Ishikawa (cell line): ENCODE measurements around the gene ADGRB2.

Experiments
- CEBPB ChIP-seq: IDR thresholded peaks from 2 replicates; pipeline ENCODE4 v1.6.1; 2012
- CREB1 ChIP-seq: IDR thresholded peaks from 2 replicates; pipeline ENCODE4 v1.6.1; 2012; ENCODE audit warnings: low read depth
- EGR1 ChIP-seq: IDR thresholded peaks from 2 replicates; pipeline ENCODE4 v1.6.1; 2012
- EP300 ChIP-seq: IDR thresholded peaks from 2 replicates; pipeline ENCODE4 v1.6.1; 2012; ENCODE audit warnings: borderline replicate concordance
- FOXM1 ChIP-seq: IDR thresholded peaks from 2 replicates; pipeline ENCODE4 v1.6.1; 2012; ENCODE audit warnings: low read depth, borderline replicate concordance
- NFIC ChIP-seq: IDR thresholded peaks from 2 replicates; pipeline ENCODE4 v1.6.1; 2012
- RAD21 ChIP-seq: IDR thresholded peaks from 2 replicates; pipeline ENCODE4 v1.6.1; 2012; ENCODE audit warnings: low read depth
- TAF1 ChIP-seq: IDR thresholded peaks from 2 replicates; pipeline ENCODE4 v1.6.1; 2012; ENCODE audit warnings: low read depth, mild to moderate bottlenecking
- TCF12 ChIP-seq: IDR thresholded peaks from 2 replicates; pipeline ENCODE4 v1.6.1; 2012; ENCODE audit warnings: low read depth
- TEAD4 ChIP-seq: IDR thresholded peaks from 2 replicates; pipeline ENCODE4 v1.6.1; 2012
- YY1 ChIP-seq: IDR thresholded peaks from 2 replicates; pipeline ENCODE4 v1.6.1; 2012; ENCODE audit warnings: low read depth
- ZBTB7A ChIP-seq: IDR thresholded peaks from 2 replicates; pipeline ENCODE4 v1.6.1; 2012; ENCODE audit warnings: low read depth
- TF ChIP-seq, protein P1 (sequence below): IDR thresholded peaks from 2 replicates; pipeline ENCODE4 v1.6.1; 2012
- TF ChIP-seq, protein P2 (sequence below): IDR thresholded peaks from 2 replicates; pipeline ENCODE4 v1.6.1; 2012
- TF ChIP-seq, protein P3 (sequence below): IDR thresholded peaks from 2 replicates; pipeline ENCODE4 v1.6.1; 2012; ENCODE audit warnings: low read depth, mild to moderate bottlenecking

Gene ADGRB2

DNA sequence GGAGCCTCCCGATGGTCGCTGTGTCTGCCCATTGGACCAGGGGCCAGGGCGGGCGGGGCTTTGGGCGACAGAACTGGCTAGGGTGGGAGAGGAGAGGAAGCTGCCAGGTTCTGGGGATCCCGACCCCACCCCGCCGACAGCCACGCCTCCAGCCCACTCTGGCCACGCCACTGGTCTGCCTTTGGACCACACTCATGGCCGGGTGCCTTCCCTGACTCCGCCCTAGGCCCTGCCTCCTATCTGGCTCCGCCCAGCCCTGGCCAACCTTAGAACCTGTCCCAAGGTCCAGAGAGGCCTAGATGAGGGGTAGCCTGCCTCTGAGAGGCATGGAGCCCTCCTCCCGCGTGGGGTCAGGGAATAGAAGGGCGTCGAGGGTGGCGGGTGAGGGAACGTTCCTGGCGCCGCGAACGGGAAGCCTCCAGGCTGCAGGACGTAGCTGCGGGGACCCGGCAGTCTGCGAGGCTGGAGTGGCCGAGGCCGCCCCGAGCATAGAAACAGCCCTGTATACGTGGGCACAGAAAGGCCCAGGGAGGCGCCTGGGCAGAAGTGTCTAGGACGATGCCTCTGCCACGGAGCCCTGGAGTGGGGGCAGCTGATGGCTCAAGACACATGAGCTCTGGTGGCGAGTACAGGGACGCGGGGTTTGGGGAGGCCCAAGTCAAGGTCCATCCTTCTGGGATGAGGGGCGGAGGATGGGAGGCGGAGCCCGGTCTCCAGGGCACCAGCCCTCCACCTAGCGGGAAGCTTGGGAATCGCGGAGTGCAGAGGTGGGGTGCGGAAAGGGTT, 48.9 kb downstream of the ADGRB2 start:
- TF ChIP-seq RAD21, result peak; percentile 59; the same call in 1 of the 2 replicates
- peak; percentile 11; the same call in 1 of the 2 replicates for TF ChIP-seq ZBTB7A
- TF ChIP-seq, protein P1, sequence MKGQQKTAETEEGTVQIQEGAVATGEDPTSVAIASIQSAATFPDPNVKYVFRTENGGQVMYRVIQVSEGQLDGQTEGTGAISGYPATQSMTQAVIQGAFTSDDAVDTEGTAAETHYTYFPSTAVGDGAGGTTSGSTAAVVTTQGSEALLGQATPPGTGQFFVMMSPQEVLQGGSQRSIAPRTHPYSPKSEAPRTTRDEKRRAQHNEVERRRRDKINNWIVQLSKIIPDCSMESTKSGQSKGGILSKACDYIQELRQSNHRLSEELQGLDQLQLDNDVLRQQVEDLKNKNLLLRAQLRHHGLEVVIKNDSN, result no peak

DNA sequence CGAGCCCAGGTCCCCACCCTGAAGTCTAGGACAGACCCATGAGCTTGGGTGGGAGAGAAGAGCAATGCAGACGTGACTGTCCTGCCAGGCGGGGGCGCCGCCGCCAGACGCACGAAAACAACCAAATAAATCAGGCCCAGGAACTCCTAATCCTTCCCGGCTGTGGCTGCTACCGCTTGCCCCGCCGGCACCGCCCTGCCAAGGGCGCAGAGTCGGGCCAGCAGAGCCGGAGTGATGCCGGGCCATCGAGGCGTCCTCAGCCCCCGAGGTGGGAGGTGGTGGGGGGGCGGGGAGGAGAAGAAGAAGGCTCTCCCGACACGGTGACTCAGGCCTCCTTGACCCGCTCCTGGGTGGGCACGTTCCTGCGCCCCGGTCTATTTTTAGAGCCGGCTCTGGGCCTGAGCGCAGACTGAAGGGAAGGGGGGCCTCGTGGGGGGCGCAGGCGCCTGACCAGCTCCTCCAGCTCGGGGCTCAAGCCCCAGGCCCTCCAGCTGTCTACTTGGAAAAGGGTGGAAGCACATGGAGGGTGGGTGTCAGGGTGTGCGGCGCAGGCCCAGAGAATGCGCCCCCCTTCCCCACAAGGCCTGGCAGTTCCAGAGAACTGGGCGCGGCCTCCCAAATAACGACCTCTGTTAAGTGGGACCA, 49.6 kb downstream of the ADGRB2 start:
- TF ChIP-seq RAD21 (peak; percentile 11; the same call in 1 of the 2 replicates), TCF12 (no peak), EP300 (no peak)
- TF ChIP-seq, protein P2, sequence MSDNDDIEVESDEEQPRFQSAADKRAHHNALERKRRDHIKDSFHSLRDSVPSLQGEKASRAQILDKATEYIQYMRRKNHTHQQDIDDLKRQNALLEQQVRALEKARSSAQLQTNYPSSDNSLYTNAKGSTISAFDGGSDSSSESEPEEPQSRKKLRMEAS, result no peak

DNA sequence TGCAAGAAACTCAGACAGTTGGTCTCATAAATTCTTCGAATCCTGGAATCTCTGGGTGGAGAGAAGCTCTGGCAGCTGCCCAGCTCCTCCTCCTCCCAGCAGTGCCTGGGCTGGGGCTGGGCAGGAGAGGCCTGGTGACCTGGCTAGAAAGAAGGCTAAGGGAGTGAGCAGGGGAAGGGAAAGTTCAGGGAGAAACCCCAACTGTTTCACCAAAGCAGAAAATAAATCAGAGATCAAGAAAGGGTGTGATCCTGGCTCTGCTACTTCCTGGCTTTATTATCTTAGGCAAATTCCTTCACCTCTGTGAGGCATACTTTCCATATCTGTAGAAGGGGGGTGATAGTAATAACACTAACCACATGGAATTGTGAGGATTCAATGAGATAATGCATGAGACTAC, 51.5 kb downstream of the ADGRB2 start:
- TF ChIP-seq NFIC (peak; percentile 60), ZBTB7A (no peak)

DNA sequence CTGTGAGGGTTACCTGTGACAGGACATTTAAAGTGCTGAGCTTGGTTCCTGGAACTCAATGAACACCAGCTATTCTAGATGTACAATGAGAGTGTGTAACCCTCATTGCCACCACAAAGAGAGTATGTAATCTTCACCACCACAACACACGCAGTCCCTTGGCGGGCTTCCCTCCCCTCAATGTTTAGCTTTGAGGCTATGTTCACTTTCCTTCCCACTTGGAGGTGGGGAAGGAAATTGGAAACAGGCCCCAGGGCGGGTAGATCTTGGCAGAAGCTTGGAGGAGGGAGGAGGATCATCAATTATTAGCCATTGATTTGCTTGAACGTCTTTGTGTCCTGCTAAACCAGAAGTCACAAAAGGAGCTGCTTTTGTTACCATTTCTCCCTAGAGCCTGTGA, 52.1 kb downstream of the ADGRB2 start:
- no peak for TF ChIP-seq NFIC
- no peak for TF ChIP-seq YY1
- TF ChIP-seq, protein P2, result no peak
- no peak for TF ChIP-seq EP300
- no peak for TF ChIP-seq TCF12
- TF ChIP-seq, protein P3, sequence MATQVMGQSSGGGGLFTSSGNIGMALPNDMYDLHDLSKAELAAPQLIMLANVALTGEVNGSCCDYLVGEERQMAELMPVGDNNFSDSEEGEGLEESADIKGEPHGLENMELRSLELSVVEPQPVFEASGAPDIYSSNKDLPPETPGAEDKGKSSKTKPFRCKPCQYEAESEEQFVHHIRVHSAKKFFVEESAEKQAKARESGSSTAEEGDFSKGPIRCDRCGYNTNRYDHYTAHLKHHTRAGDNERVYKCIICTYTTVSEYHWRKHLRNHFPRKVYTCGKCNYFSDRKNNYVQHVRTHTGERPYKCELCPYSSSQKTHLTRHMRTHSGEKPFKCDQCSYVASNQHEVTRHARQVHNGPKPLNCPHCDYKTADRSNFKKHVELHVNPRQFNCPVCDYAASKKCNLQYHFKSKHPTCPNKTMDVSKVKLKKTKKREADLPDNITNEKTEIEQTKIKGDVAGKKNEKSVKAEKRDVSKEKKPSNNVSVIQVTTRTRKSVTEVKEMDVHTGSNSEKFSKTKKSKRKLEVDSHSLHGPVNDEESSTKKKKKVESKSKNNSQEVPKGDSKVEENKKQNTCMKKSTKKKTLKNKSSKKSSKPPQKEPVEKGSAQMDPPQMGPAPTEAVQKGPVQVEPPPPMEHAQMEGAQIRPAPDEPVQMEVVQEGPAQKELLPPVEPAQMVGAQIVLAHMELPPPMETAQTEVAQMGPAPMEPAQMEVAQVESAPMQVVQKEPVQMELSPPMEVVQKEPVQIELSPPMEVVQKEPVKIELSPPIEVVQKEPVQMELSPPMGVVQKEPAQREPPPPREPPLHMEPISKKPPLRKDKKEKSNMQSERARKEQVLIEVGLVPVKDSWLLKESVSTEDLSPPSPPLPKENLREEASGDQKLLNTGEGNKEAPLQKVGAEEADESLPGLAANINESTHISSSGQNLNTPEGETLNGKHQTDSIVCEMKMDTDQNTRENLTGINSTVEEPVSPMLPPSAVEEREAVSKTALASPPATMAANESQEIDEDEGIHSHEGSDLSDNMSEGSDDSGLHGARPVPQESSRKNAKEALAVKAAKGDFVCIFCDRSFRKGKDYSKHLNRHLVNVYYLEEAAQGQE, result no peak
- TF ChIP-seq TAF1, result no peak
- no peak for TF ChIP-seq CEBPB
- TF ChIP-seq, protein P1, result no peak
- TF ChIP-seq TEAD4, result no peak
- TF ChIP-seq FOXM1, result no peak
- TF ChIP-seq ZBTB7A, result no peak
- TF ChIP-seq EGR1, result no peak
- TF ChIP-seq RAD21, result no peak

DNA sequence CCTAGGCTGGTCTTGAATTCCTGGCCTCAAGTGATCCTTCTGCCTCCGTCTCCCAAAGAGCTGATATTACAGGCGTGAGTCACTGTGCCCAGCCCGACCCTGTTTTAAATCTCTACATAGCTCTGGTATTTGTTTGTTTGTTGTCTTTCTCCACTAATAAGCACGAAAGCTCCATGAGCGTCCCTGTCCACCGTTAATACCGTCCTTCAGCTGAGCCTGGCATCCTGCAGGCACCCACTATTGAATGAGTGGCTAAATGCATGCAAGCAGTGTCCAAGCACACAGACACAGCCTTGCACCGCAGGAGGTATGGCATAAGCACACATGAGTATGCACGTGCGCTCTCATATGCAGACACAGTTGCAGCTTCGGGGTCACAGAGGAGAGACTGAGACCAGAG, 55.8 kb downstream of the ADGRB2 start:
- TF ChIP-seq RAD21 (no peak), TEAD4 (no peak), EGR1 (no peak), CREB1 (no peak), TCF12 (no peak), TAF1 (no peak), FOXM1 (no peak), EP300 (no peak), ZBTB7A (no peak)
- TF ChIP-seq, protein P1, result no peak

DNA sequence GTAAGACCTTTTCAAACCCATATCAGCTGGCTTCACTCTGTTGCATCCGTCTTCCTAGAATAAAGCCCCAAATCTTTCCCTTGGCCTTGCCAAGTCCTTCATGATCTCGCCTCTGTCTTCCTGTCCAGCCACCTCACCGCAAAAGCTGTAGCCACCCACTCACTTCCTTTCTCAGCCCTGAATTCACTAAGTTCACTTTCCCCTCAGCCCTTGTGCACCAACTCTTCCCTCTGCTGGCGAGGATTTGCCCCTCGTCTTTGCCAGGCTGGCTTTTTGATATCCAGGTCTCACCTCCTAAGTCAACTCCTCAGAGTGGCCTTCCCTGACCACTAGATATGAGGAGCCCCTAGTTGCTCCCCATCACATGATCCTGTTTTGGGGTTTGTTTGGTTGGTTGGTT, 56.4 kb downstream of the ADGRB2 start:
- TF ChIP-seq NFIC (no peak), ZBTB7A (no peak), FOXM1 (no peak), TCF12 (no peak), EP300 (no peak), YY1 (no peak), RAD21 (no peak), TAF1 (no peak), CEBPB (no peak), TEAD4 (no peak), CREB1 (no peak)
- TF ChIP-seq, protein P3, result no peak
- TF ChIP-seq, protein P1, result no peak
- TF ChIP-seq, protein P2, result no peak
